ENCODE measurements around the gene KCTD16. TPM values are rescaled to one million over a fixed set of nuclear protein-coding genes. Genes with fewer than 3 reads are reported as not detected.

The KCTD16 gene
- total and polyA plus RNA-seq, 4 donors, result 5.1 to 30.8 (median 7.3) TPM

DNA sequence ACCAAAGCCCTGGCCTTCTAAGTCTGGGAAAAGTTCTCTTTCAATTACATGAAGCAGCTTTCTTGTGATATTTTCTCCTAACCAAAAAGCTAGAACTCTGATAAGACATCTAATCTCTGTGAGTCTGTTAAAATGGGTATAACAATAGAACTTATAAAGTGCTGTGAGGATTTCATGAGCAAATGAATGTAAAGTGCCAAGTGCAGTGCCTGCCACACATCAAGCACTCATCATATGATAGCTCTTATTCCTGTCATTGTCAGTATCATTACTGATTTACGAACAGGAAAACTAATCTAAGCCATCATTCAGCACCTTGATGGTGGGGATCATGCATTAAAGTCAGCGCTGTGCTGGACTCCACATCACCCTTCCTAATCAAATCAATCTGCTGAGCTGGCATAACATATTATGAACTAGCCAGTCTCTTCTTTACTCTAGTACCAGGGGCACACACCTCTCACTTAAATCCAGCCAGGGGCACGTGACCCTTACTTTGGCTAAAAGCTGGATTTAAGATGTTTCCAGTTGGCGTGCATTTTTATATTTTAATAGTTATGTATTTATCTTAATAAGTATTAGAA is 37.5 kb upstream of the KCTD16 start:
- no peaks in the 10 kb centered on the region for H3K4me1 ChIP-seq (ENCODE audit: control insufficient read depth, insufficient read depth, low read length)
- H3K27me3 ChIP-seq (ENCODE audit: control insufficient read depth, insufficient read depth, low read length), result no peaks in the 10 kb centered on the region
- 100% methylated on average over 2 of the region's 4 CpGs for WGBS (ENCODE audit: insufficient coverage)

DNA sequence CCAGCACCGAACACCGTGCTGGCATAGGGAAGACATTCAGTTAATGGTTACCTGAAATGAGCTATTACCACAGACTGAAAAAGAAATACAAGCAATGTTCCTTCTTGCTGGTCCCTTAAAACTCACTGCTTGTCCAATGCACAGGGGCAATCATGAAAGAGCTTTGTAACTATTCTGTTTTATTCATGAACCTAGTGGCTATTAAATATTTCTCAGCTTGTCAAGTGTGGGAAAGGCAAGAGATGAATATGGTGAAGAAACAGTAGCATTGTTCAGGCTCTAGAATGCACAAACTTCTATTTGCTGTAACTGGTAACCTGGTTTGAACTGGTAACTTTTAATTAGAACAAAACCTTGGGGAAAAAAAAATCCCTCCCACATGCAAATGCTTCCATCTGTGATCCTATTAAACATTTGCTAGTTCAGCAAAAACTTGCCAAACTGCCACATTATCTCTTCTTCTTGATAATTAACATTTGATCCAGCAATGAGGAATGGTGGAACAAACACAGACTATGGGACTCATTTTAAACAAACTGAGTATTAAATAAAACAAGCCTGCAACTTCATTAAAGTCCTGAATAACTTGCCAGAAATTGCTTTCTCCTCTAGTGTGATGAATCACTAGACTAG is 36.4 kb upstream of the KCTD16 start:
- Histone ChIP-seq H3K36me3 (ENCODE audit: control insufficient read depth, insufficient read depth, low read length) (no peaks in the 10 kb centered on the region), H3K9me3 (ENCODE audit: control insufficient read depth, insufficient read depth, low read length) (no peaks in the 10 kb centered on the region), H3K27ac (ENCODE audit: low read depth, low read length) (no peak overlapping the region), H3K4me1 (ENCODE audit: control insufficient read depth, insufficient read depth, low read length) (no peaks in the 10 kb centered on the region), H3K27me3 (ENCODE audit: control insufficient read depth, insufficient read depth, low read length) (no peaks in the 10 kb centered on the region), H3K4me3 (ENCODE audit: low read depth, low read length) (no peak overlapping the region)
- no CpG with 5 or more reads among the region's 2 CpGs for WGBS (ENCODE audit: insufficient coverage)
- peak in 2 of 6 donors; percentile 53 to 63 for DNase-seq (ENCODE audit: low read depth in 4 of 6, low spot score in 6 of 6)

More for the DNA sequence above, 37.5 kb upstream of the KCTD16 start:
- no peak overlapping the region for H3K27ac ChIP-seq (ENCODE audit: low read depth, low read length)
- DNase-seq (ENCODE audit: low read depth in 4 of 6, low spot score in 6 of 6), result no peak
- H3K36me3 ChIP-seq (ENCODE audit: control insufficient read depth, insufficient read depth, low read length), result no peaks in the 10 kb centered on the region
- no peaks in the 10 kb centered on the region for H3K9me3 ChIP-seq (ENCODE audit: control insufficient read depth, insufficient read depth, low read length)
- H3K4me3 ChIP-seq (ENCODE audit: low read depth, low read length), result no peak overlapping the region

DNA sequence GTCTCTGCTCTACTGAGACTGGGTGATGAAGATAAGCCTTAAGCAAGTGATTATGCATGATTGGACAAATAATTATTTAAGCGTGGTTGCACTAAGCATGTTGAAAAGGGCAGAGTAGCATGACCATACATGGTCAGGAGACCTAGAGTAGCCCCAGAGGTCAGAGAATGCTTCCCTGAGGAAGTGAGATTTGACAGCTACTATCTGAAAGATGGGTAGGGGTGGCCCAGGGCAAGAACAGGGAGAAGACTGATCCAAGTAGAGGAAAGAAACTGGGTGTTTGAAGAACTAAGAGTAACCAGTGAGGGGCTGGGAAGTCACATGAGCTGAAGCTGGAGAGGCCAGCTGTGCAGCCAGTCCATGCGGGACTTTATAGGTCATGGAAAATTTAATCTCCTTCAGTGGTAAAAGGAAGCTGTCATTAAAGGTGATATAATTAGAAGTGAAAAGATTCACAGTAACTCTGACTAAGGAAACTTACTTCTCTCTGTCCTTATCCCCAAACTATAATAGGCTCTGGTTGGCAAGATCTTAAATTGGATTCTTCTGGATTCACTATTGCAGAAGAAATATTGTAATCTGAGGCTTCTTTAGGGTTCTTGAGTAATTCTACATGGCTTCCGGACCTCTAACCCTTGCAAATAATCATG is 35.4 kb upstream of the KCTD16 start:
- no peak overlapping the region for H3K27ac ChIP-seq (ENCODE audit: low read depth, low read length)
- DNase-seq (ENCODE audit: low read depth in 4 of 6, low spot score in 6 of 6), result no peak
- H3K4me3 ChIP-seq (ENCODE audit: low read depth, low read length), result no peak overlapping the region
- H3K4me1 ChIP-seq (ENCODE audit: control insufficient read depth, insufficient read depth, low read length), result no peaks in the 10 kb centered on the region
- no peaks in the 10 kb centered on the region for H3K9me3 ChIP-seq (ENCODE audit: control insufficient read depth, insufficient read depth, low read length)
- H3K27me3 ChIP-seq (ENCODE audit: control insufficient read depth, insufficient read depth, low read length), result no peaks in the 10 kb centered on the region
- 83% methylated on average over 2 of the region's 3 CpGs for WGBS (ENCODE audit: insufficient coverage)
- no peaks in the 10 kb centered on the region for H3K36me3 ChIP-seq (ENCODE audit: control insufficient read depth, insufficient read depth, low read length)

DNA sequence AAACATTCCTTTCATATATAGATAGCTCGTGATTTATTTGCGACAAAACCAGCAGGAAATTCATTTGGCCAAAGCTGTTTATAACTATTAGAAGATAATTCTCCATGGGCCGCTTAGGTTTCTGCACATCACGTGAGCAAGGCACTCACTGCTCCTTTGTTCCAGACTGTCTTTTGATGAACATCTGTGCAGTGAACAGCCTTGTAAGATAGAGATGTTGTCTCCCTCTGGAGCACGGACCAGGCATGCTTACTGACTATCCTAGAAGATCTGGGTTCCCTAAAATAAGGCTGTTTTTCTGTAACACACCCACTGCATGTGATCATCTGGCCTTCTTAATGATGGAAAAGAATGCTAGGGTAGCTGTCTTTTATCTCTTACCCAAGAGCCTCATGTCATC is 31.1 kb upstream of the KCTD16 start:
- no peaks in the 10 kb centered on the region for H3K36me3 ChIP-seq (ENCODE audit: control insufficient read depth, insufficient read depth, low read length)
- no peak overlapping the region for H3K4me3 ChIP-seq (ENCODE audit: low read depth, low read length)
- no peaks in the 10 kb centered on the region for H3K27me3 ChIP-seq (ENCODE audit: control insufficient read depth, insufficient read depth, low read length)
- no peaks in the 10 kb centered on the region for H3K9me3 ChIP-seq (ENCODE audit: control insufficient read depth, insufficient read depth, low read length)
- H3K27ac ChIP-seq (ENCODE audit: low read depth, low read length), result no peak overlapping the region
- WGBS (ENCODE audit: insufficient coverage), result 83% methylated on average over 1 of the region's 5 CpGs
- no peaks in the 10 kb centered on the region for H3K4me1 ChIP-seq (ENCODE audit: control insufficient read depth, insufficient read depth, low read length)
- DNase-seq (ENCODE audit: low read depth in 4 of 6, low spot score in 6 of 6), result peak in 2 of 6 donors; percentile 48 to 77

DNA sequence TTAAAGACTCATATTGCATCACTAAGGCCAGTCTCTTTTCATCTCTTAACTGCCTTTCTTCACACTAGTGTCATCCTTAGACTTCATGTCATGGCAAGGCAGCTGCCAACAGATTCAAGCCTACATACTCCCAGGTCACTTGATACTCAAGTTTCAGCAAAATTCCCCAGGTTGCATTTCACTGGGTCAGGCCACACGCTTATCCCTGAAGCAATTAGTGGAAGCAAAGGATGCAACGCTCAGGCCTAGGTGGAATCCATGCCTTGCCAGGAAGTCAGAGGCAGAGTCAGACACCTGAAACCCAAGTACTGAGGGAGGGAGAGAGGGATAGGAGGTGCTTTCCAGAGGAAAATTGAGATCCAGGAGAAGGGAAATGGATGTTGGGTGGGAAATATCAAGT is 29.1 kb upstream of the KCTD16 start:
- 100% methylated on average over 2 of the region's 2 CpGs for WGBS (ENCODE audit: insufficient coverage)
- no peaks in the 10 kb centered on the region for H3K27me3 ChIP-seq (ENCODE audit: control insufficient read depth, insufficient read depth, low read length)
- no peaks in the 10 kb centered on the region for H3K4me1 ChIP-seq (ENCODE audit: control insufficient read depth, insufficient read depth, low read length)
- H3K27ac ChIP-seq (ENCODE audit: low read depth, low read length), result no peak overlapping the region
- H3K4me3 ChIP-seq (ENCODE audit: low read depth, low read length), result no peak overlapping the region
- H3K9me3 ChIP-seq (ENCODE audit: control insufficient read depth, insufficient read depth, low read length), result no peaks in the 10 kb centered on the region
- DNase-seq (ENCODE audit: low read depth in 4 of 6, low spot score in 6 of 6), result no peak
- H3K36me3 ChIP-seq (ENCODE audit: control insufficient read depth, insufficient read depth, low read length), result no peaks in the 10 kb centered on the region

DNA sequence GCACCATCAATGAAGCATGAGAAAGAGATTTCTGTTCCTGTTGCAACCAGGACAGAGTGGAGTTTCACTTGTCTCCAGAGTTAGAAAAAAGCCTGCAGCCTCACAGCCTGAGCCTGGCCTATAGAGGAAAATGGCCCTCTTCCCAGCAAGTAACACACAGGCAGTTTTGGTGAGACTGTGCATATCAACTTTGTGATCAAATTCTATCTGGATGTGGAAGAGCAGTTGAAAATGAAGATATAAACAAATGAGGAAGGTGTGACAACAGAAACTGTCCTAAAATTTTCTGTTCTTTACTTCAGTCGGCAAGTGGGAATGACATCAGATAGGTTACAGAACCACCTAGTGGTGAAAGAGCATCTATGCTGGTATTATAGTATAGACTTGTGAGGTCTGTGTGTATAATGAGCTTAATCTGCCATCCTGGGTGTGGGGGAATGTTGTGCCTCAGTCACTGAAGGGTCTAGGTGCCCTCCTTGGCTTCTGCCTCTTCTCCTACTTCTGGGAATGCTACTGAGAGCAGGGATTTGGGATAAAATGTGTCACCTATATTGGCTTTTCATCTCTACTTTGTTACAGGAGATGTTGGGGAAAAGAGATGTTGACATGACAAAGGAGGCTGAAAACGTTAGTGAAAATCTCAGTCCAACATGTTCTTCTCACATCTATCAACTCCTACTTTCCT is 28.4 kb upstream of the KCTD16 start:
- no peaks in the 10 kb centered on the region for H3K4me1 ChIP-seq (ENCODE audit: control insufficient read depth, insufficient read depth, low read length)
- H3K36me3 ChIP-seq (ENCODE audit: control insufficient read depth, insufficient read depth, low read length), result no peaks in the 10 kb centered on the region
- DNase-seq (ENCODE audit: low read depth in 4 of 6, low spot score in 6 of 6), result peak; percentile 33 to 89 (median 49)
- WGBS (ENCODE audit: insufficient coverage), result 0% methylated on average over 1 of the region's 2 CpGs
- no peaks in the 10 kb centered on the region for H3K9me3 ChIP-seq (ENCODE audit: control insufficient read depth, insufficient read depth, low read length)
- no peak overlapping the region for H3K27ac ChIP-seq (ENCODE audit: low read depth, low read length)
- H3K4me3 ChIP-seq (ENCODE audit: low read depth, low read length), result no peak overlapping the region
- no peaks in the 10 kb centered on the region for H3K27me3 ChIP-seq (ENCODE audit: control insufficient read depth, insufficient read depth, low read length)

DNA sequence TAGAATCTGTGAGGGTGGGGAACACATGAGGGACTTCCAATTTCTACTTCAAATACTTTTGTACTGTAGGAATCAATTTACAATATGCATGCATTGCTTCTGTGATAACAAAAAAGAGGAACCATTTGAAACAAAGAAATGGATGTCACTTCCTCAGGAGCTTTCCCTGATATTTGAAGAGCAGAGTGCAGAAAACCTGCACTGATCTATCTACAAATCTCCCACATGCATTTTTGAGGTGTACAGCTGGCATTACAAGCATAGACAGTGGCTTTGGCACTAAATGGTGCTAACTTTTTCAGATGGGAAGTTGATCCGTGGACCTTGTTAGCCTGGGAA is 27.9 kb upstream of the KCTD16 start:
- Histone ChIP-seq H3K36me3 (ENCODE audit: control insufficient read depth, insufficient read depth, low read length) (no peaks in the 10 kb centered on the region), H3K27ac (ENCODE audit: low read depth, low read length) (no peak overlapping the region), H3K9me3 (ENCODE audit: control insufficient read depth, insufficient read depth, low read length) (no peaks in the 10 kb centered on the region), H3K4me1 (ENCODE audit: control insufficient read depth, insufficient read depth, low read length) (no peaks in the 10 kb centered on the region), H3K27me3 (ENCODE audit: control insufficient read depth, insufficient read depth, low read length) (no peaks in the 10 kb centered on the region), H3K4me3 (ENCODE audit: low read depth, low read length) (no peak overlapping the region)
- WGBS (ENCODE audit: insufficient coverage), result 80% methylated on average over 1 of the region's 1 CpG
- no peak for DNase-seq (ENCODE audit: low read depth in 4 of 6, low spot score in 6 of 6)

DNA sequence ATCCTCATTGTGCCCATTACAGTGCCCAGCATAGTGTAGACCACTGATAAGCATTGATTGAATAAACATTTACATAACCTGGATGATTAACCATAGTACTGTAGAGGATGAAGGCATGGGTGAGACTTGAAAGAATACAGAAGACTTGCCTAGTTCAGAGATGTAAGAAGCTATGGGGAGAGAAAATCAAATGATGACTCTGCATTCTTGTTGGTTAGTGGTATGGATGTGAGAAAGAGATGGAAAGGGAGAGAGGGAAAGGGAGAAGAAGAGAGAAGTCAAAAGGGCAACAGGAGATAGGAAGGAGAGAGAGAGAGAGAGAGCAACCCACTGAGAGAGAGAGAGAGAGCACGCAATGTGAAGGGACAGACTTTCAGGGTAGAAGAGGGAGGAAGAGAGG is 27.0 kb upstream of the KCTD16 start:
- H3K36me3 ChIP-seq (ENCODE audit: control insufficient read depth, insufficient read depth, low read length), result no peaks in the 10 kb centered on the region
- H3K27me3 ChIP-seq (ENCODE audit: control insufficient read depth, insufficient read depth, low read length), result no peaks in the 10 kb centered on the region
- H3K4me1 ChIP-seq (ENCODE audit: control insufficient read depth, insufficient read depth, low read length), result no peaks in the 10 kb centered on the region
- H3K27ac ChIP-seq (ENCODE audit: low read depth, low read length), result no peak overlapping the region
- H3K9me3 ChIP-seq (ENCODE audit: control insufficient read depth, insufficient read depth, low read length), result no peaks in the 10 kb centered on the region
- no peak for DNase-seq (ENCODE audit: low read depth in 4 of 6, low spot score in 6 of 6)
- no peak overlapping the region for H3K4me3 ChIP-seq (ENCODE audit: low read depth, low read length)
- 100% methylated on average over 1 of the region's 1 CpG for WGBS (ENCODE audit: insufficient coverage)

DNA sequence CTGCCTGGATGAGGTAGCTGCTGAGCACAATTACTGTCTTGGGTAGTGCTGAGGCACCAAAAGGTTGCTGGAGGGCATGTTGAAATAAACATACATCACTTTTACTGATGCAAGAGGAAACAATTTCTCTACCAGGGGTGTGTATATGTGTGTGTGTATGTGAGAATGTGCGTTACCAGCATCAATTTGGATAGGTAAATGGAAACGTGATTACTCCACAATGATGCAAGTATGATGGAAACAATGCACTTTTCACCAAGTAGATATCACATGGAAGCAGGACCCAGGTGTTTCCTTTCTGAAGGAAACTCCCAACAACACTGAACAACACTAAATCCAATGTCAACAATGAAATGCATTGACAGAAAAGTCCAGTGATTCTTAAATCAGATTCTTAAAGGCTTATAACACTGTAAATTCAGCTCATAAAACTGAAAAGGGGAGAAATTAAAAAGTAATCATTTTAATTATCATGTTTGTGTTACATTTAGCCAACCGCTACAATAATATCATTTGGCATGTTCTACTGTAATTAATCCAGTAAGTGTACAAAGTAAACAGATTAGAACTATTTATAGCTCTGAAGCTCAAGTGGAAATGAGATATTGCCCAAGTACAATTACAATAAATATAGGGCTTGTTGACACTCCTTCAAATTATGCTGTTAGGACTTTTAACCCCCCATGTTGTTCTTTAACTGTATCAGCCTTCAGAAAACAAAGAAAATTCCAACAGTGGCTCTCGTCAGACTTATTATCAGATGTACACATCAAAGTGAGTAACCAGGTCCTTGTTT is 25.5 kb upstream of the KCTD16 start:
- DNase-seq (ENCODE audit: low read depth in 4 of 6, low spot score in 6 of 6), result no peak
- H3K4me3 ChIP-seq (ENCODE audit: low read depth, low read length), result no peak overlapping the region
- no peaks in the 10 kb centered on the region for H3K36me3 ChIP-seq (ENCODE audit: control insufficient read depth, insufficient read depth, low read length)
- no peaks in the 10 kb centered on the region for H3K9me3 ChIP-seq (ENCODE audit: control insufficient read depth, insufficient read depth, low read length)
- peak overlapping the region; percentile 6 for H3K27ac ChIP-seq (ENCODE audit: low read depth, low read length)
- WGBS (ENCODE audit: insufficient coverage), result no CpG with 5 or more reads among the region's 4 CpGs
- H3K4me1 ChIP-seq (ENCODE audit: control insufficient read depth, insufficient read depth, low read length), result no peaks in the 10 kb centered on the region
- H3K27me3 ChIP-seq (ENCODE audit: control insufficient read depth, insufficient read depth, low read length), result no peaks in the 10 kb centered on the region

Measured in spinal cord (tissue), 10 donors.